Kidney epithelial cell (primary cell): ENCODE measurements around the gene DGKB. TPM values are rescaled to one million over a fixed set of nuclear protein-coding genes. Genes with fewer than 3 reads are reported as not detected.

Source experiments
- DNase-seq: peaks from one replicate; pipeline ENCODE4 v3.0.0-alpha.2; 2010; ENCODE audit warnings: low read depth
- H3K27me3 ChIP-seq: 2 replicates; pipeline ENCODE4 v1.6.0; 2011; ENCODE audit warnings: low read length; ENCODE audit not compliant: control insufficient read depth, insufficient read depth
- H3K36me3 ChIP-seq: 2 replicates; pipeline ENCODE4 v1.5.1; 2011; ENCODE audit warnings: low read length; ENCODE audit not compliant: control insufficient read depth, insufficient read depth
- H3K4me3 ChIP-seq: 2 replicates; pipeline ENCODE4 v1.5.1; 2011; ENCODE audit warnings: low read depth, mild to moderate bottlenecking, control low read depth, low read length
- CTCF ChIP-seq: IDR thresholded peaks from 2 replicates; pipeline ENCODE4 v1.5.1; 2011; ENCODE audit warnings: mild to moderate bottlenecking, moderate library complexity, low read length, control low read depth, inconsistent platforms; ENCODE audit not compliant: insufficient read depth, poor library complexity, severe bottlenecking
- total RNA-seq: library from RNA; depleted of rRNA; stranded (reverse); fragments of >200 nt; gene quantifications from 2 replicates; pipeline ENCODE4 v1.2.3, GENCODE V29; 2015

The DGKB gene
- total RNA-seq, 1 donor from 2014 or later: not detected

- no peak for TF ChIP-seq CTCF
Measured at GRCh38 chr7:14886533-14886932, 16.0 kb downstream of the DGKB start.

DNA sequence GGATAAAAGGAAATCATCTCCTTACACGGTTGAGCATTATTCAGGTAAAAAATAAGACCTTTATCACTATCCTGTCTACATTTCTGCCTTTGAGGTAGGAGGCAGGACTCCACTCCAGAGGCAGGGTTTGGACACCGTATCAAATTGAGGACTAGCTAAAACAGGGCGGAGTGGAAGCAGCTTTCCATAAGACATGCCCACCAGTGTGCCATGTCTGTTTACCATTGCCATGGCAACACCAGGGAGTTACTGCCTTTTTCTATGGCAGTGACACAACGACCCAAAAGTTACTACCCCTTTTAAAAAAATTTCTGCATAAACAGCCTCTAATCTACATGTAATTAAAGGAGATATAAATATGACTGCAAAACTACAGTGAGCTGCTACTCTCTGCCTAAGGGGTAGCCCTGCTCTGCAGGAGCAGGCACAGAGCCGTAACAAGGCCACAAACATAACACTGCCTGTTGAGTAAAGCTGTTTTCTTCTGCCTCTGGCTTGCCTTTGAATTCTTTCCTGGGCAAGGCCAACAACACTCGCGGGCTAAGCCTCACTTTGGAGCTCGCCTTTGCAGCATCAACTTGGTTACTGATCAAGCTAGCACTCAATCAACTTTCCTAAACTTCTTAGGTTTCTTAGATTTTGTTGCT, 26.5 kb downstream of the DGKB start:
- no peaks in the 10 kb centered on the region for H3K36me3 ChIP-seq

More at GRCh38 chr7:14886533-14886932, 16.0 kb downstream of the DGKB start:
- no peaks in the 10 kb centered on the region for H3K27me3 ChIP-seq
- H3K4me3 ChIP-seq: no peak overlapping the region
- DNase-seq: no peak
- H3K36me3 ChIP-seq: no peaks in the 10 kb centered on the region

GRCh38 chr7:14871880-14872279, 30.7 kb downstream of the DGKB start:
- Histone ChIP-seq H3K36me3 (no peaks in the 10 kb centered on the region), H3K27me3 (no peaks in the 10 kb centered on the region), H3K4me3 (no peak overlapping the region)
- no peak for TF ChIP-seq CTCF
- DNase-seq: no peak

More for the DNA sequence above, 26.5 kb downstream of the DGKB start:
- DNase-seq: no peak
- Histone ChIP-seq H3K4me3 (no peak overlapping the region), H3K27me3 (no peaks in the 10 kb centered on the region)
- TF ChIP-seq CTCF: no peak

GRCh38 chr7:14870394-14870793, 32.2 kb downstream of the DGKB start:
- Histone ChIP-seq H3K36me3 (no peaks in the 10 kb centered on the region), H3K4me3 (no peak overlapping the region), H3K27me3 (no peaks in the 10 kb centered on the region)
- TF ChIP-seq CTCF: no peak
- no peak for DNase-seq

GRCh38 chr7:14868937-14869336, 33.6 kb downstream of the DGKB start:
- H3K27me3 ChIP-seq: no peaks in the 10 kb centered on the region
- TF ChIP-seq CTCF: no peak
- no peak for DNase-seq

GRCh38 chr7:14861456-14861855, 41.1 kb downstream of the DGKB start:
- Histone ChIP-seq H3K4me3 (no peak overlapping the region), H3K27me3 (no peaks in the 10 kb centered on the region), H3K36me3 (no peaks in the 10 kb centered on the region)
- no peak for DNase-seq
- TF ChIP-seq CTCF: no peak

More at GRCh38 chr7:14868937-14869336, 33.6 kb downstream of the DGKB start:
- Histone ChIP-seq H3K36me3 (no peaks in the 10 kb centered on the region), H3K4me3 (no peak overlapping the region)
